Vagina (tissue), 2 donors: Measurements from ENCODE around the gene TSPEAR.

ENCODE experiments used
- POLR2AphosphoS5 ChIP-seq, 2 donors: sonication (generic); formaldehyde crosslinking; IDR thresholded peaks; one replicate each; pipeline ENCODE4 v1.9.0; 2017; ENCODE audit warnings: antibody characterized with exemption in 2 of 2, mild to moderate bottlenecking in 2 of 2, low read depth in 1 of 2; ENCODE audit not compliant: insufficient read depth in 1 of 2
- TF ChIP-seq, protein P1 (sequence below), 3 experiments: fragments of 450-650 bp in 2 of 3; fragments of 200-600 bp in 1 of 3; sonication (generic) in 1 of 3; IDR thresholded peaks; one replicate each; pipeline ENCODE4 v1.5.1; 2017 to 2019; ENCODE audit warnings: antibody characterized with exemption in 3 of 3, mild to moderate bottlenecking in 2 of 3, moderate library complexity in 2 of 3

DNA sequence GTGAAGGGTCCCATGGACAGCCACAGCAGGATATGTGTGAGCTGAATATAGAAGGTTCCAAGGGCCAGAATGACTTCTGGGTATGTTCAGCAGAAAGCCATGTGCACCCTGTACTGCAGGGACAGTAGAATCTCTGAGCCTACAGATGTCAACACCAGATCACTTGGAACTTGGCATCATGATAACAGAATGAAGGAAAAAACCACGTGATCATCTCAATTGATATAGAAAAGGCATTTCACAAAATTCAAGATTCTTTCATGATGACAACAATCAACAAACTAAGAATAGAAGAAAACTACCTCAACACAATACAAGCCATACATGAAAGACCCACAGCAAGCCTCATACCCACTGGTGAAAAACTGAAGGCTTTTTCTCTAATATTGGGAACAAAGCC is 43.8 kb downstream of the TSPEAR start:
- TF ChIP-seq, protein P1, sequence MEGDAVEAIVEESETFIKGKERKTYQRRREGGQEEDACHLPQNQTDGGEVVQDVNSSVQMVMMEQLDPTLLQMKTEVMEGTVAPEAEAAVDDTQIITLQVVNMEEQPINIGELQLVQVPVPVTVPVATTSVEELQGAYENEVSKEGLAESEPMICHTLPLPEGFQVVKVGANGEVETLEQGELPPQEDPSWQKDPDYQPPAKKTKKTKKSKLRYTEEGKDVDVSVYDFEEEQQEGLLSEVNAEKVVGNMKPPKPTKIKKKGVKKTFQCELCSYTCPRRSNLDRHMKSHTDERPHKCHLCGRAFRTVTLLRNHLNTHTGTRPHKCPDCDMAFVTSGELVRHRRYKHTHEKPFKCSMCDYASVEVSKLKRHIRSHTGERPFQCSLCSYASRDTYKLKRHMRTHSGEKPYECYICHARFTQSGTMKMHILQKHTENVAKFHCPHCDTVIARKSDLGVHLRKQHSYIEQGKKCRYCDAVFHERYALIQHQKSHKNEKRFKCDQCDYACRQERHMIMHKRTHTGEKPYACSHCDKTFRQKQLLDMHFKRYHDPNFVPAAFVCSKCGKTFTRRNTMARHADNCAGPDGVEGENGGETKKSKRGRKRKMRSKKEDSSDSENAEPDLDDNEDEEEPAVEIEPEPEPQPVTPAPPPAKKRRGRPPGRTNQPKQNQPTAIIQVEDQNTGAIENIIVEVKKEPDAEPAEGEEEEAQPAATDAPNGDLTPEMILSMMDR (IDR thresholded peaks at IDR 0.05) = no peak
- TF ChIP-seq POLR2AphosphoS5 (IDR thresholded peaks at IDR 0.05; ENCODE audit: insufficient read depth in 1 of 2, low read depth in 1 of 2) = no peak
